Activated naive CD8-positive, alpha-beta T cell (primary cell): Measurements from ENCODE around the gene IRF3.
"Not testable (repeated sequence)": the region's sequence is repeated elsewhere in the genome, so short reads cannot be mapped to it uniquely, and the experiment has no call there.

Source experiments
- H3K27ac Mint-ChIP-seq: one replicate; pipeline ENCODE4 v1.8.0; 2021; ENCODE audit warnings: mixed read lengths
- H3K27me3 Mint-ChIP-seq: one replicate; pipeline ENCODE4 v1.8.0; 2021; ENCODE audit warnings: mixed read lengths
- H3K36me3 Mint-ChIP-seq: one replicate; pipeline ENCODE4 v1.8.0; 2021; ENCODE audit warnings: mixed read lengths
- H3K4me1 Mint-ChIP-seq: one replicate; pipeline ENCODE4 v1.8.0; 2021; ENCODE audit warnings: low read depth, mixed read lengths
- H3K4me3 Mint-ChIP-seq: one replicate; pipeline ENCODE4 v1.8.0; 2021; ENCODE audit warnings: mild to moderate bottlenecking, mixed read lengths
- H3K9me3 Mint-ChIP-seq: one replicate; pipeline ENCODE4 v1.8.0; 2021; ENCODE audit warnings: low read depth, mixed read lengths

IRF3 gene

DNA sequence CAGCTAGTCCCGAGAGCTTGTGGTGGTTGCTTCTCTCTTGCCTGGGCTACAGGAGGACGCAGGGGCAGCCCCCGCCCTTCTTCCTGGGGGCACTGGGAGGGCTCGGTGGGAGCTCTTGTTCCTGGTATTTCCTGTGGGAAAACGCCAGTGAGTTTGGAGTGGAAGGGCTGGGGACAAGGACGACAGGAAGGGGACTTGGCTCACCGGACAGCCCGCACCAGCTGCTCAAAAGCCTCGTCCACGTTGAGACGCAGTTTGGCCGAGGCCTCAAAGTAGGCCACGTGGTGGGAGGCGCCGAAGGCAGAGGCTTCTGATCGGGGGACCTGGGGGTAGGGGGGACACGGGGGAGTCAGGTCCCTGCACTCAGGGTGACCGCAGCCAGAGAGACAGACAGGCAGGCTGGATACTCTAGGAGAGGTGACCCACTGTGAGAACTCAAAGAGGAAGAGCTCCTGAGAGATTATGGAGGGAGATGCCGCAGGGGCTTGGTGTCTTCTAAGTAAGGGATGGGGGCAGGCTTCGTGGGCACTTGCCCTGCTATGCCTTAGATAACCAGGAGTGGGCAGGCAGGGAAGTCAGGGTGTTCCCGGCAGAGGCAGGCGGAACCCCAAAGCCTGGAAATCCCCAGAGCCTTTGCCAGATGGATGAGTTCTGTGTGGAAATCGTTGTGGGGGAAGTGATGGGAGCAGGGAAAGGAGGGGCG is 30.0 kb downstream of the IRF3 start:
- Mint-ChIP-seq H3K27ac (peak overlapping the region; percentile 41), H3K4me3 (no peak overlapping the region), H3K4me1 (peaks cover 23% of the 10 kb centered on the region), H3K36me3 (no peaks in the 10 kb centered on the region), H3K9me3 (no peaks in the 10 kb centered on the region), H3K27me3 (no peaks in the 10 kb centered on the region)

DNA sequence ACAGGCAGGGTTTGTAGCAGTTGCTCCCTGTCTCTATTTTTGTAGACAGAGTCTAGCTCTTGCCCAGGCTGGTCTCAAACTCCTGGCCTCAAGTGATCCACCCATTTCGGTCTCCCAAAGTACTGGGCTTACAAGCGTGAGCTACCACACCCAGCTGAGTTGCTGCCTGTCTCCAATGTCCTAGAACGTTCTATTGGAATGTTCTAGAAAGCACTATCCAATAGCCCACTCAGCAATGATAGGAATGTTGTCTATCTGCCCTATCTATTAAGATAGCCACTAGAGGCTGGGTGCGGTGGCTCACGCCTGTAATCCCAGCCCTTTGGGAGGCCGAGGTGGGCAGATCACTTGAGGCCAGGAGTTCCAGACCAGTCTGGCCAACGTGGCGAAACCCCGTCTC is 32.4 kb downstream of the IRF3 start:
- H3K9me3 Mint-ChIP-seq, H3K36me3 Mint-ChIP-seq, H3K27me3 Mint-ChIP-seq, H3K4me1 Mint-ChIP-seq, H3K4me3 Mint-ChIP-seq, H3K27ac Mint-ChIP-seq: not testable (repeated sequence)

DNA sequence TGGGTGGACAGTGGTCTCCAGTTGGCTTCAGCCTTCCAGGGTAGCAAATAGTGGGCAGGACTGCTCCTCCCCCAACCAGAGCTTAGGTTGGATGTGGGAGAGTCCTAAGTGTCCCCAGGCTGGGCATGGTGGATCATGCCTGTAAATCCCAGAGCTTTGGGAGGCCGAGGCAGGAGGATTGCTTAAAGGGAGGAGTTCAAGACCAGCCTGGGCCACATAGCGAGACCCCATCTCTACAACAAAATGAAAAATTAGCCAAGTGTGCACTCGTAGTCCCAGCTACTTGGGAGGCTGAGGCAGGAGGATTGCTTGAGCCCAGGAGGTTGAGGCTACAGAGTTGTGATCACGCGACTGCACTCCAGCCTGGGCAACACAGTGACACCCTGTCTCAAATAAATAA is 33.1 kb downstream of the IRF3 start:
- H3K36me3 Mint-ChIP-seq = no peaks in the 10 kb centered on the region
- peaks cover 2% of the 10 kb centered on the region for H3K4me1 Mint-ChIP-seq

DNA sequence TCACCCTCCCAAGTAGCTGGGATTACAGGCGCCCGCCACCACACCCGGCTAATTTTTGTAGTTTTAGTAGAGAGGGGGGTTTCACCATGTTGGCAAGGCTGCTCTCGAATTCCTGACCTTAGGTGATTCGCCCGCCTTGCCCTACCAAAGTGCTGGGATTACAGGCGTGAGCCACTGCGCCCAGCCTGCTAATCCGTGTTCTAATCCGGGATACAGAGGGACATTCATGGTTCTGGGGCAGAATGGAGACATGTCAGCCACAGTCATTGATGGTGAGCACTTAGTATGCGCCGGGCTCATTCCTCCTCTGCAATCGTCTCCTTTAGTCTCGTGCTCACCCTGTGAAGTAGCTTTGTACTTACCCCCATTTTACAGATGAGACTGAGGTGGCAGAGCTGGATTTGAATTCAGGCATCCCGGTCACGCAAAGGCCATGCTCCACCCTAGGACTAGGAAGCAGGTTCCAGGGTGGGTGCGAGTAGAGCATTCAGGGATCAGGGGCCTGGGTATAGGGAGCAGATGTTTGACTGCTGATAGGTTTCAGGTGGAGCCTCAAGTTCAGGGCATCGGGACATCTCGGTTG is 34.0 kb downstream of the IRF3 start:
- Mint-ChIP-seq H3K4me1 (peaks cover 2% of the 10 kb centered on the region), H3K36me3 (no peaks in the 10 kb centered on the region), H3K4me3 (no peak overlapping the region), H3K27ac (no peak overlapping the region), H3K9me3 (no peaks in the 10 kb centered on the region), H3K27me3 (no peaks in the 10 kb centered on the region)

More for the DNA sequence above, 33.1 kb downstream of the IRF3 start:
- Mint-ChIP-seq H3K27ac (no peak overlapping the region), H3K4me3 (no peak overlapping the region), H3K9me3 (no peaks in the 10 kb centered on the region), H3K27me3 (no peaks in the 10 kb centered on the region)

DNA sequence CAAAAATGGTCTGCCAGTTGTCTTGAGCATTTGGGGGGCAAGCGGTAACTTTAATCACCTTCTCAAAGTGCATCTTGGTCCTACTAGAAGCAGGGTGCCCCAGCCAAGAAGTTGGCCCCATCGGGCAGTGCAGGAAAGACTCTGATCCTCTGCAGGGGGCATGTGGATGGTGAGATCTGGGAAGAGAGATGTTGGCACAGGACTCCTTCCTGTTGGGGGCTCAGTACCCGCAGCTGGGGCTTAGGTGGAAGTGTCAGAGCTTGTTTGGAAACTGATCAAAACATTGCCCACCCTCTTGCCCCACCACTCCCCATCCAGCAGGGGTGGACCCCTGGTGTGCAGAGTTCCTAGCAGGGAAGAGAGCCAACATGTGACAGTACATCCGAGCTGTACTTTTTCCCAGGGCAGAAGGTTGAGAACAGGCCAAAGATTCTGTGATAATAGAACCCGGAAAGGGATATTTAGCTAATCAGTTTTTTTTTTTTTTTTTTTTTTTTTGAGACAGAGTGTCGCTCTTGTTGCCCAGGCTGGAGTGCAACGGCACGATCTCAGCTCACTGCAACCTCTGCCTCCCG is 34.6 kb downstream of the IRF3 start:
- Mint-ChIP-seq H3K27ac (no peak overlapping the region), H3K36me3 (no peaks in the 10 kb centered on the region), H3K4me1 (peaks cover 2% of the 10 kb centered on the region), H3K27me3 (no peaks in the 10 kb centered on the region), H3K4me3 (no peak overlapping the region), H3K9me3 (no peaks in the 10 kb centered on the region)

DNA sequence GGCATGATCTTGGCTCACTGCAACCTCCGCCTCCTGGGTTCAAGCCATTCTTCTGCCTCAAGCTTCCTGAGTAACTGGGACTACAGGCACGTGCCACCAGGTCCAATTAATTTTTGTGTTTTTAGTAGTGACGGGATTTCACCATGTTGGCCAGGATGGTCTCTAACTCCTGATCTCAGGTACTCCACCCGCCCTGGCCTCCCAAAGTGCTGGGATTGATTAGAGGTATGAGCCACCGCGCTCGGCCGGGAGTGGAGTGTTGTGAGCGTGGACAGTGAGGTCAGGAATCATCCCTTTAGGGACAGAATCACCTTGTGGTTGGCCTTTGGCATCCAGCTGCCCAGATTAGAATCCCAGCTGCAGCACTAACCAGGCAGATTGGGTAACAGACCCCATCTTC is 36.0 kb downstream of the IRF3 start:
- no peaks in the 10 kb centered on the region for H3K36me3 Mint-ChIP-seq
- no peak overlapping the region for H3K27ac Mint-ChIP-seq
- H3K9me3 Mint-ChIP-seq = no peaks in the 10 kb centered on the region
- peaks cover 2% of the 10 kb centered on the region for H3K4me1 Mint-ChIP-seq
- no peak overlapping the region for H3K4me3 Mint-ChIP-seq
- H3K27me3 Mint-ChIP-seq = no peaks in the 10 kb centered on the region

DNA sequence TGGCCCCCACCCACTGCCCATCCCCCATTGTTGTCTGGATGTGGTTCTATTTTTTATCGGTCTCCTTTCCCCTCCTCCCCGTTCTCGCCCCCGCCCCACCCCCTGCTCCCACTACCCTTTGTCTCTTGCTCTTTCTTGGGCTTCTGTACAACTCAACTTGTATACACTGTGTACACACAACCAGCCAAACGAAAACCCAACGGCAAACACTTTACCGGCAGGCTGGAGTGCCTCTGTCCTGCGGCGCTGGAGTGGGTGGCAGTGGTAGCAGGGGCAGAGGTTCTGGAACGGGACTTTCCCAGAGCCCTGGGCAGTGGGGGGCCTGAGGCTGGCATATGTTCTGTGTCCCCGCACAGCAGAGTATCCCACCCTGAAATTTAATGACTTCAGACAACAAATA is 39.4 kb downstream of the IRF3 start:
- Mint-ChIP-seq H3K9me3 (no peaks in the 10 kb centered on the region), H3K4me3 (no peak overlapping the region), H3K27ac (peak overlapping the region; percentile 41), H3K27me3 (no peaks in the 10 kb centered on the region), H3K36me3 (no peaks in the 10 kb centered on the region), H3K4me1 (peaks cover 2% of the 10 kb centered on the region)

DNA sequence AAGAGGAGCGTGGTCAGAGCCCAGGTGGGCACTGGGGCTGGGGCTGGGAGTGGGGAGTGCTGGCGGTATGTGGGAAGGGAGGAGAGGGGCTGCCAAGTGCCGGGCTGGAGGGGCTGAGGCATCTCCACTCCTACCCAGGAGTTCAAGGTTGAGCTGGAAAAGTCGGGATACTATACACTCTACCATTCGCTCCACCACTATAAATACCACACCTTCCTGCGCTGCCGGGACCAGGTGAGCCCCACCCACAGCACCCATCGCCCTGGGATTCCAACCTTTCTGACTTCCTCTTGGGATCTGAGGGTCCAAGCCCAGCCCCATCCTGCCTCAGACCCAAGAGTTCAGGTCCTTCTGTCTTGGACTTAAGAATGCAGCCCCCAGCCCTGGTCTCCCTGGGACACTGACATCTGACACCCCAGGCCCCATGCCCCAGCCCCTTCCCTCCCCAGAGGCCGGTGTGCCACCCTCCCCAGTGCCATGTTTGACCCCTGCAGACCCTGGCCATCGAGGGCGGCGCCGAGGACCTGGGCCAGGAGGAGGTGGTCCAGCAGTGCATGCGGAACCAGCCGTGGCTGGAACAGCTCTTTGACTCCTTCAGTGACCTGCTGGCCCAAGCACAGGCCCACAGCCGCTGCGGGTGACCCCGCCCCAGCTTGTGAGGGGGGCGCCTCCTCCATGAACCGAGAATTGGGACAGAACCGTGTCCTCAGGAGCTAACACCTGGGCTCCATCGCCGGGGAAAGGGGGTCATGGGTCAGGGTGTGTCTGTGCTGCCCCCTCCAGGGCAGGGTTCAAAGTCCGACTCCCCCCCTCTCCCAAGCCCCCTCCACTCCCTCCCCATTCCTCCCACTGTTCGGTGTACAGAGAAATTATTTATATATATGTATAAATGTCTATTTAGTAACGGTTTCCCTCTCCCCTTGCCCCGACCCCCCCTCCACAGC is 40.4 kb downstream of the IRF3 start:
- Mint-ChIP-seq H3K4me3 (no peak overlapping the region), H3K36me3 (no peaks in the 10 kb centered on the region), H3K27ac (no peak overlapping the region), H3K4me1 (no peaks in the 10 kb centered on the region), H3K27me3 (no peaks in the 10 kb centered on the region), H3K9me3 (no peaks in the 10 kb centered on the region)

DNA sequence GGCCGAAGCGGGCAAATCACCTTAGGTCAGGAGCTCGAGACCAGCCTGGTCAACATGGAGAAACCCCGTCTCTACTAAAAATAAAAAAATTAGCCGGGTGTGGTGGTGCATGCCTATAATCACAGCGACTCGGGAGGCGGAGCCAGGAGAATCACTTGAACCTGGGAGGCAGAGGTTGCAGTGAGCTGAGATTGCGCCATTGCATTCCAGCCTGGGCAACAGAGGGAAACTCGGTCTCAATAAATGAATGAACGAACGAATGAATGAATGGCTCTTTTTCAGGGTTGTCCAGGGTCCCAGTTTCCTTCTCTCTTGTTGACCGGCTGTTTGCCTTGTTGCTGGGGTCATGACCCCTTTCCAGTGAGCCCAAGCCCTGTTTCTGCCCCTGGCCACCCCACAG is 47.8 kb downstream of the IRF3 start:
- not testable (repeated sequence) for H3K36me3 Mint-ChIP-seq, H3K27me3 Mint-ChIP-seq, H3K27ac Mint-ChIP-seq, H3K9me3 Mint-ChIP-seq, H3K4me1 Mint-ChIP-seq, H3K4me3 Mint-ChIP-seq

DNA sequence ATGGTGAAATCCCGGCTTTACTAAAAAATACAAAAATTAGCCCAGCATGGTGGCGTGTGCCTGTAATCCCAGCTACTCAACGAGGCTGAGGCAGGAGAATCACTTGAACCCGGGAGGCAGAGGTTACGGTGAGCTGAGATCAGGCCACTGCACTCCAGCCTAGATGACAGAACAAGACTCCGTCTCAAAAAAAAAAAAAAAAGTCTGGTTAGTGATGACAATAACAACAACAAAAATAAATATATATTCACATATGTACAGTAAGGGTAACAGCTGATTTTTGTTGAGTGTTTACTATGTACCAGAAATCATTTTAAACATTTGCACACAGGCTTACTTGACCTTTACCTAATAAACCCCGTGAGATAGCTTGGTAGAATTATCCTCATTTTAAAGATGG is 48.7 kb downstream of the IRF3 start:
- Mint-ChIP-seq H3K27ac (no peak overlapping the region), H3K9me3 (no peaks in the 10 kb centered on the region), H3K27me3 (no peaks in the 10 kb centered on the region), H3K4me1 (peaks cover 9% of the 10 kb centered on the region), H3K36me3 (peaks cover 7% of the 10 kb centered on the region), H3K4me3 (no peak overlapping the region)

DNA sequence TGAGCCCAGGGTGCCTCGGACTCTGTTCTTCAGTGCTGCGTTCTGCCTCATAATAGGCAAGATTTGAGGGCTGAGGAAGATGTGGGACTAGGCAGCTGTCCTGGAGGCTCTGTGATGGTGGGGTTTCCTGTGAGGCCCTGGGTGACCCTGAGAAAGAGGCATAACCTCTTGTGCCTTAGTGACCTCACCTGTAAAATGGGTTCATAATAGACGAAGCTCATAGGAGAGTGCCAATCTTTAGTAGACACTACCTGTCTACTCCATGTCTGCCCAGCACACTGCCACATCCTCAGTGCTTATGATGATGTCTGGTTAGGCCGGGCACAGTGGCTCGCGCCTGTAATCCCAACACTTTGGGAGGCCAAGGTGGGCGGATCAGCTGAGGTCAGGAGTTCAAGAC is 49.1 kb downstream of the IRF3 start:
- peaks cover 7% of the 10 kb centered on the region for H3K36me3 Mint-ChIP-seq
- H3K4me1 Mint-ChIP-seq = peaks cover 9% of the 10 kb centered on the region
- no peak overlapping the region for H3K4me3 Mint-ChIP-seq
- H3K27ac Mint-ChIP-seq = no peak overlapping the region
- H3K9me3 Mint-ChIP-seq = no peaks in the 10 kb centered on the region
- H3K27me3 Mint-ChIP-seq = no peaks in the 10 kb centered on the region

DNA sequence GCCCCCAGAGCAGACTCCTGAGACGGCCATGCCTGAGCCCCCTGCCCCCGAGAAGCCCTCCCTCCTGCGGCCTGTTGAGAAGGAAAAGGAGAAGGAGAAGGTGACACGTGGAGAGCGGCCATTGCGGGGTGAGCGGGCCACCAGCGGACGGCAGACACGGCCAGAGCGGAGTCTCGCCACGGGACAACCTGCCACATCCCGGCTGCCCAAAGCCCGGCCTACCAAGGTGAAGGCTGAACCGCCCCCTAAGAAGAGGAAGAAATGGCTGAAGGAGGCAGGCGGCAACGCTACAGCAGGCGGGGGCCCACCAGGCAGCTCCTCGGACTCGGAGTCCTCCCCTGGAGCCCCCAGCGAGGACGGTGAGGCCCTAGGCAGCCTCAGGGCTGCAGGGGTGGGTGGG is 49.8 kb downstream of the IRF3 start:
- Mint-ChIP-seq H3K27ac (no peak overlapping the region), H3K4me1 (peaks cover 9% of the 10 kb centered on the region), H3K36me3 (peaks cover 7% of the 10 kb centered on the region), H3K9me3 (no peaks in the 10 kb centered on the region), H3K4me3 (no peak overlapping the region), H3K27me3 (no peaks in the 10 kb centered on the region)

DNA sequence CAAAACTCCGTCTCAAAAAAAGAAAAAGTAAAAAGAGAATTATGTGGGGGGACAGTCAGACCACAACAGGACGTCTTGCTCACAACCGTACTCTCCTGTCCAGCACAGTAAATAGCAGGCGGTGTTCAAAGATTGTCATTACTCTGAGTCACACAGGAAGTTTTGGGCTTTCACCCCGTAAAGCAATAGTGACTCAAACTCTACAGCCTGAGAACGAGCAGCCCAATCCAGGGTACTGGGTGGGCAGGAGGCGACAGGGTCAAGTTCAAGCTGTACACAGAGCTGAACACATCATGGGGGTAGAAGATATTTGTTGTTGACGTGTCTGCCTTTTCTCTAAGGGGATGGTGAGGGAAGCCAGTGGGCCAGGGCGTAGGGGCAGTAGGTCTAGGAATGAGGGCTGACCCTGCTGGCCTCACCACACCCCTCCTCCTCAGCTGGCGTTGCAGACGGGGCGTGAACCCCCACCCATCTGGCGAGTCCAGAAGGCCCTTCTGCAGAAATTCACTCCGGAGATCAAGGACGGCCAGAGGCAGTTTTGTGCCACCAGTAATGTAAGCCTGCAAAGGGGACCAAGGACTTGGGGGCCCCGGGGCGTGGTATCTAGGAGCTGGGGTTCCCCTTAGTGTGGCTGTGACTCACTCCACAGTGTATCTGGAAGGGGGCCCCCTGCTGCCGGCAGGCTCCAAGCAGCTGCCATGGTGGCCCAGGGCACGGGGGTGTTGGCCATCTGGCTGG is 51.4 kb downstream of the IRF3 start:
- Mint-ChIP-seq H3K4me3 (no peak overlapping the region), H3K27ac (peak overlapping the region; percentile 72), H3K4me1 (peaks cover 9% of the 10 kb centered on the region), H3K27me3 (no peaks in the 10 kb centered on the region), H3K9me3 (no peaks in the 10 kb centered on the region), H3K36me3 (peaks cover 7% of the 10 kb centered on the region)

DNA sequence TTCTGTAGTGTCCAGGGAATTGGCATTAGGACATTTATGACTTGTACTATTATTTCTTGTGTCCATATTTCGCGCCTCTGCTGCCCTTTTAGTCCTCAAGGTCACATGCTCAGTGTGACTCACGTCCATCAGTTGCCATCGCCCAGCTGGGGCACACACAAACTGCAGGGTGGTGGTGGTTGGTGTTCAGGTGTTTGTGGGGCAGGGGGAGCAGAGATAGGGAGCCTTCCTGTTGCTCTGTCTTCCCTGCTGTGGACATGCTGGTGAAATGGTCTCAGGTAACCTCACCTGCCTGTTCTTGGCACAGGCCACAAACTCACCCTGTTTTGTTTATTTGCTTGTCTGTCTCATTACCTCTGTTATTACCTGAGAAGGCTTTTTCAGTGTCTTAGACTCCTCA is 52.3 kb downstream of the IRF3 start:
- no peak overlapping the region for H3K27ac Mint-ChIP-seq
- H3K4me3 Mint-ChIP-seq = no peak overlapping the region
- H3K4me1 Mint-ChIP-seq = peaks cover 9% of the 10 kb centered on the region
- no peaks in the 10 kb centered on the region for H3K9me3 Mint-ChIP-seq
- peaks cover 7% of the 10 kb centered on the region for H3K36me3 Mint-ChIP-seq
- H3K27me3 Mint-ChIP-seq = no peaks in the 10 kb centered on the region
